HG02870 (cell line): ENCODE measurements around the gene ABHD12B.

Experiments used
- ATAC-seq: cut with Tn5 transposase; IDR thresholded peaks from one replicate; pipeline ENCODE4 v1.9.1; 2021; ENCODE audit warnings: mild to moderate bottlenecking, moderate library complexity; ENCODE audit not compliant: unreplicated experiment

The ABHD12B gene

GRCh38 chr14:50837850-50838470, 33.9 kb upstream of the ABHD12B start:
- ATAC-seq, result no peak

- no peak for ATAC-seq
Measured at GRCh38 chr14:50839048-50839447, 32.8 kb upstream of the ABHD12B start.

DNA sequence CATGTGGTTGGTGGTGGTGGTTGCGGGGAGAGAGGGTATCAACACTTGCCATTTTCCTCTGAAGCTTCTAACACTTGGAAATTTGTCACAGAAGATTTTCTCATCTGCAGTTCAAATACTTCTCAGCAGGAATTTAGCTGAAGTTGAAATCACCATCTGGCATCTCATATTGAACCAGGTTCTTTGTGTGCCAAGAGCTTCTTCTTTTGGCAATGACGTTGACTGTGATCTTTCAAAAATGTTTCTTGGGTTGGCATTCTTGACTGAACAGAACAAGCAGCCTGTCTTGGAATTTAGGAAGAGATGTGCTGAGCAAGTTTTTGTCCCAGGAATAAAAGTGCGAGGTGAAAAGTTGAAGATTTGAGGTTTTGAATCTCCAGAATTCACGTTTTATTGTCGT, 32.2 kb upstream of the ABHD12B start:
- ATAC-seq, result no peak

- no peak for ATAC-seq
Measured at GRCh38 chr14:50844391-50844790, 27.5 kb upstream of the ABHD12B start.

GRCh38 chr14:50845166-50845565, 26.7 kb upstream of the ABHD12B start:
- no peak for ATAC-seq

DNA sequence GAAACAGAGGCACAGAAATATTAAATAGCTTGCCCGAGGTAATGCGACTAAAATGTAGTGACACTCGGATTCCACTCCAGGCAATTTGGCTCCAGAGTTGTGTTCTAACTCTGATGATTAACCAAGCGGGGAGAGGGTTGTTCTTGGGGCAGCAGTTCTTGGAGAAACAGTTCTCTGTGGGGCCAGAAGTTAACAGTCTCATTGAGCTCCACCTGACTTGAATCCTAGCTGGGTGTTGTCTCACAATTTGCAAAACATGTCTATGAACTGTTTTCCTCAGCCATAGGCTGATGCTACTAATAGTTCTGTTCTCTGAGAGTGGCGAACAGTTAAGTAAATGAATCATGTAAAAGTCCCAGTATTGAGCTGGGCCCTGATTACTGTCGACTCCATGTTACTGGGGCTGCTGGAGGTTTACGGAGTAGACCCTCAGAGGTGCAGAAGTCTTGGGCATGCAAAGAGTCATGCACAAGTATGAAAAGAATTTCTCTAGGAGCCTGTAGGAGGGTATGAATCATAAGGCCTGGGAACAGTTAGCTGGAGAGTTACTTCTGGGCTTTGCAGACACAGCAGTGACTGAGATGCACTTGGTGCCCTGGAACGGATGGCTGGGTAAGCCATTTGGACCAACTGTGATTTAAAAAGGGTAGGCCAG, 25.5 kb upstream of the ABHD12B start:
- ATAC-seq, result no peak

DNA sequence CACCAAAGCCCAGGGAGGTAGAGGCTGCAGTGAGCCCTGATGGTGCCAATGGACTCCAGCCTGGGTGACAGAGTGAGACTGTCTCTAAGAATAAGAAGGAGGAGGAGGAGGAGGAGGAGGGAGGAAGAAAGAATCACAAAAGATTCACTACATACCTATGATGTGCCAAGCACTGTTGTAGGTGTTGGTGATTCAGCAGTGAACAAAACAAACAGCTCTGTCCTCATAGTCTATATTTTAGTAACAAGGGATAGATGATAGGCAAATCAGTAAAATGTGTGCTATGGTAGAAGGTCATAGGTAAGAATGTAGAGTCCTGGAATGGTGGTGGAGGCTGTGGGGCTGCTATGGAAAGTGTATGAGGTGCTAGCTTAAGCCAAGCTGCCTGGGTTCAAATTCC, 18.0 kb upstream of the ABHD12B start:
- no peak for ATAC-seq

GRCh38 chr14:50854521-50854920, 17.3 kb upstream of the ABHD12B start:
- ATAC-seq, result no peak

- no peak for ATAC-seq
Measured at GRCh38 chr14:50855558-50855957, 16.3 kb upstream of the ABHD12B start.

DNA sequence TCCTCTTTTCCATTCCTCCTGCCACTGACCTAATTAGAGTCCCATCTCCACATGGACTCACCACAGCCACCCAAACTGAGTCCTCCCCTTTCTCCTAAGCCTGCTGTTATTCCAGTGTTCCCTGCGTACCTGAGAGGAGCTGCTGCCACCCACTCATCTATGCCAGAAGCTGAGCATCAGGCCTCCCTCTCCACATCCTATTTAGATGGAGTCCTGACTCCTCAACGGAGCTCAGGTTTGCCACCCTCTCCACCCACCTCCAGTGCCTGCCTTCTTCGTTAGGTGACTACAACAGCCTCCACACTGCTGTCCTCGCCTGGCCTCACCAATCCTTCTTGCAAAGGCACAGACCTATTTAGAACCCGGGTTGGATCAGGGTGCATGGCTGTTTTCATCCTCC, 15.2 kb upstream of the ABHD12B start:
- no peak for ATAC-seq

DNA sequence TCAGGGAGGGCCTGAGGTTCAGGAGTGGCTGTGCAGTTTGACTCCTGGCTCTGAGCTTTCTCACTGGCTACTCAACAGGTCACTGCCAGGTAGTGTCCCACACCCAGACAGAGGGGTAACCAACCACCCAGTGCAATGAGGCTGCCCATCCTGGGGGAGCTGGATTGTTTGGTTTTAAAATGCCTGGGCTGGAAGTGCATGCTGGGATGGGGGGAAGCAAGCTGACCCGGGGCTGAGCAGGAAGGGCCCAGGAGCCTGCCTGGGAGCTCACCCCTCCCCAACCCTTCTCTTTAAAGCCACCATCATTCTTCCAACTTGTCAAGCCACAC, 12.6 kb upstream of the ABHD12B start:
- no peak for ATAC-seq

- no peak for ATAC-seq
Measured at GRCh38 chr14:50860478-50861086, 11.3 kb upstream of the ABHD12B start.

DNA sequence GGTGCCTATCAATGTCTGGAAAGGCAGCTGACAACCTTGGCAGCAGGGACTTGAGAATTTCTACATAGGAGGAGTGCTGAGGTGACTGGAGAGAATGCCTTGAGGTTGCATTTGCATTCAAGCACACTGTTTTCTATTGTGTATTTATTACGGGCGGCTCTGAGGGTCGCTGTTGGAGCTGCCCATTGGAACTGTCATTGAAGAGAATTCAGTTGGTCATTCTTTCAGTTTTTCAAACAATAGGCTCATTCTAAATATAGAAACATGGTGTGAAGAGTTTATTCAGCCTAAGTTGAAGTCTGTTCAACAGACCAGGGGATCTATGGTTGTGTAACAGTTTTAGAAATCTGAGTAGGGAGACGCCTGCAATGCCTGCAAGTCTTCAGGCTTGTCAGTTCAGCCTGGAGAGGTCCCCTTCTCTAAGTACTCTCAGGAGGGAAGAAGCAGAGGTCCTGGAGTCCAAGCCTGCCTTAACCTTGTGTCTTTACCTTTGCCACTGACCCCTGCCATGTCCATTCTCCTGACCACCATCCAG, 9.8 kb upstream of the ABHD12B start:
- no peak for ATAC-seq

- ATAC-seq, result no peak
Measured at GRCh38 chr14:50864237-50864636, 7.6 kb upstream of the ABHD12B start.

DNA sequence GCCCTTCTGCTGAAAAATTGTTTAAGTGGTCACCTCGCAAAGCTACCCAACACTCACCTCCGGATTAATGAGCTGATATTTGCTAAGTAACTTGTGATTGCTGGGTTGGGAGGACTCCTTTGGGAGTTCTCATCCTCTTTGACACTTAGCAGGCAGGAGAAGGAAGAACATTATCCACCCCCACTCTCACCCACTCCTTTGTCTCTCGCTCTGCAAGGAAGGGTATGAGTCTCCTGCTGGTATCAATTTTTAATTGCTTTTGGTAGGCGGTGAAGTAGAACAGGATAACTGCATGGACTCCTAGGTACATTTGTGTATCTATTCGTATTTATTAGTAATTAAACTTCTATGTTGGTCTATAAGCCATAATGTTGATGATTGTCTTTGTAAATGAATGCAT, 6.9 kb upstream of the ABHD12B start:
- no peak for ATAC-seq

DNA sequence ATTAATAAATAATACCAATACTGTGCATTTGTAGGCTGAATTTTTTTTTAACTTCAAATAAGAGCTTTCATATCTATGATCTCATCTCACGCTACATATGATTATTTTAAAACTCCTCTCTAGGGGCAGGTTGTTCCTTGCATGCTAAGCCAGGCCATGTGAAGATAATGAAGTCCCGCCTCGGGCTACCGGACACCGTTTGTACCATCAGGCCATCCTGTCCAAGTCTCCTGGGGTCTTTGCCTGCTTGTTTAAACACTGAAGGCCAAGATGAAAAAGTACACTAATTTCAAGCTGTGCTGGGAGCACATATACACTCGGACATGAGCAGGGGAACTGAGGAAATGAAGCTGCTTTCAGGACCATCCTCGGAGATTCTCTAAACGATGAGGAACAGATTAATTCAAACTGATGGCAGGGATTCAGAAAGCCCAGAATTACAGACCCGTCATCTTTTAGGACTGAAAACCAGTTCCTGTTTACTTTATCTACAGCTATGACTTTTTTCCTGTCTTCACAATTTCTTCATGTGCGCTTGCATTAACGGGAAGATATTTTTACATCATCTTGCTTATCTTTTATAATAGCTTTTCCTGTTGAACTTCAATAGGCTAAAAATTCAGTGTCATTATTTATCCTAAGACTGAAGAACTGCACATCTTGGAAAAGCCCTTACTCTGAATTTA, 6.3 kb upstream of the ABHD12B start:
- no peak for ATAC-seq

- no peak for ATAC-seq
Measured at GRCh38 chr14:50871228-50871627, 625 bp upstream of the ABHD12B start.

GRCh38 chr14:50874757-50875156, 2.9 kb downstream of the ABHD12B start:
- ATAC-seq, result no peak

- peak; percentile 93 for ATAC-seq
Measured at GRCh38 chr14:50875359-50876070, 3.7 kb downstream of the ABHD12B start.

DNA sequence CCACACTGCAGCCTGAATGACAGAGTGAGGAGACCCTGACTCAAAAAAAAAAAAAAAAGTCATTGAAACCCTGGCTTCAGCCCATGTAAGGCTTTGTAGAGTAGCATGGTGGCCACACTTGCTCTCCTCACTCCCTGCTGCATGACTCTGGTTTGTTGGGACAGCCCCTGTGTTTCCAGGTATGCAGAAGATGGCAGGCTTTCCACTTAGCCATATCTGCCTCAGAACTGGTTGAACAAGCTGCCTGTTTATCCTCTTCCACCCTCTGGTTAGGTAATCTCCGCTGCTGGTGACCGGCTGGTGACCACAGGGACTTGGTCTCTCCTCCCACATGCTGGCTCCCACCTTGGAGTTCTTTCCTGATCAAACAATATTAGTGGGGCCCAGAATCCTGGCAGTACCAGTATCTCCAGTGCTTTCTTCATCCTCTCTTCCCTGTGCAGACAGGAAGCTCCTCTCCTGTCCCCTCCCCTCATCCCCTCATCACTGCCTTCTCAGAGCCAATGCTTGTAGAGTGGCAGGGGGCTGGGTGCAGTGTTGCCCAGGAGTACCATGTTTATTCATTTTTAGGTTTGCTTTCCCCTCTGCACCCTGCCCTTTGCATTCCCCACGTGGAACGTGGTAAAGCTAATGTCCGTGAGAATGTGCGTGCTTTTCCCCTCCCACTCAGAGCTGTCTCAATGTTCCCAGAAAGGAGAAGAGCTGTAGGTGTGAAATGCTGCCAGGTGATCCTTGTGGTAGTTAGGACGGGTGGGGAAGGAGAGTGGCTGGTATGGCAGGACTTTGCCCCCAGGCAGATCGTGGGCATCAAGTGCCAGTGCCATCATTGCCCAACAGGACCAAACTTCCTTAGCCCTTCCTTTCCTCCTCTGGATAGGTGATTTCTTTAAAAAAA, 11.3 kb downstream of the ABHD12B start:
- no peak for ATAC-seq
